T-helper 1 cell (primary cell): ENCODE results near the gene MS4A2.
"Not testable (repeated sequence)": the region's sequence is repeated elsewhere in the genome, so short reads cannot be mapped to it uniquely, and the experiment has no call there.

ENCODE experiments used
- DNase-seq, 5 donors: peaks; one replicate each; pipeline ENCODE4 v3.0.0-alpha.2; 2012 to 2020
- total RNA-seq, 4 donors: gene quantifications; one replicate each; lab custom pipeline; 2026; lab: John Stamatoyannopoulos, UW

MS4A2 gene
- 0 reads per million in 4 donors for total RNA-seq

DNA sequence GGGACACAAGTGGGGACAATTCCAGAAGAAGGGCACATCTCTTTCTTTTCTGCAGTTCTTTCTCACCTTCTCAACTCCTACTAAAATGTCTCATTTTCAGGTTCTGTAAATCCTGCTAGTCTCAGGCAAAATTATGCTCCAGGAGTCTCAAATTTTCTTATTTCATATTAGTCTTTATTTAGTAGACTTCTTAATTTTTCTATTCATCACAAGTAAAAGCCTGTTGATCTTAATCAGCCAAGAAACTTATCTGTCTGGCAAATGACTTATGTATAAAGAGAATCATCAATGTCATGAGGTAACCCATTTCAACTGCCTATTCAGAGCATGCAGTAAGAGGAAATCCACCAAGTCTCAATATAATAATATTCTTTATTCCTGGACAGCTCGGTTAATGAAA lies at the start of gene MS4A2:
Gene MS4A2, plus strand, starts transcription at position 301 of the 400 bp plus-strand sequence. CDS start 102 bp downstream, outside the sequence.
- no peak for DNase-seq

- no peak for DNase-seq
These were observed 48.4 kb upstream of the MS4A2 start, which contains the start of gene OOSP2 for GRCh38 chr11:60040109-60040508. TSS of gene OOSP2 (plus strand) at chr11:60040409. CDS start at chr11:60040460, 51 bp downstream.

DNA sequence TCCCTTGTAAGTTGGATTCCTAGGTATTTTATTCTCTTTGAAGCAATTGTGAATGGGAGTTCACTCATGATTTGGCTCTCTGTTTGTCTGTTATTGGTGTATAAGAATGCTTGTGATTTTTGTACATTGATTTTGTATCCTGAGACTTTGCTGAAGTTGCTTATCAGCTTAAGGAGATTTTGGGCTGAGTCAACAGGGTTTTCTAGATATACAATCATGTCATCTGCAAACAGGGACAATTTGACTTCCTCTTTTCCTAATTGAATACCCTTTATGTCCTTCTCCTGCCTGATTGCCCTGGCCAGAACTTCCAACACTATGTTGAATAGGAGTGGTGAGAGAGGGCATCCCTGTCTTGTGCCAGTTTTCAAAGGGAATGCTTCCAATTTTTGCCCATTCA lies 38.0 kb upstream of the MS4A2 start:
- DNase-seq: not testable (repeated sequence)

DNA sequence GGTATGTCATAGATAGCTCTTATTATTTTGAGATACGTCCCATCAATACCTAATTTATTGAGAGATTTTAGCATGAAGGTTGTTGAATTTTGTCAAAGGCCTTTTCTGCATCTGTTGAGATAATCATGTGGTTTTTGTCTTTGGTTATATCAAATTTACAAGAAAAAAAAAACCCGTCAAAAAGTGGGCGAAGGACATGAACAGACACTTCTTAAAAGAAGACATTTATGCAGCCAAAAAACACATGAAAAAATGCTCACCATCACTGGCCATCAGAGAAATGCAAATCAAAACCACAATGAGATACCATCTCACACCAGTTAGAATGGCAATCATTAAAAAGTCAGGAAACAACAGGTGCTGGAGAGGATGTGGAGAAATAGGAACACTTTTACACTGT lies 37.6 kb upstream of the MS4A2 start:
- not testable (repeated sequence) for DNase-seq

DNA sequence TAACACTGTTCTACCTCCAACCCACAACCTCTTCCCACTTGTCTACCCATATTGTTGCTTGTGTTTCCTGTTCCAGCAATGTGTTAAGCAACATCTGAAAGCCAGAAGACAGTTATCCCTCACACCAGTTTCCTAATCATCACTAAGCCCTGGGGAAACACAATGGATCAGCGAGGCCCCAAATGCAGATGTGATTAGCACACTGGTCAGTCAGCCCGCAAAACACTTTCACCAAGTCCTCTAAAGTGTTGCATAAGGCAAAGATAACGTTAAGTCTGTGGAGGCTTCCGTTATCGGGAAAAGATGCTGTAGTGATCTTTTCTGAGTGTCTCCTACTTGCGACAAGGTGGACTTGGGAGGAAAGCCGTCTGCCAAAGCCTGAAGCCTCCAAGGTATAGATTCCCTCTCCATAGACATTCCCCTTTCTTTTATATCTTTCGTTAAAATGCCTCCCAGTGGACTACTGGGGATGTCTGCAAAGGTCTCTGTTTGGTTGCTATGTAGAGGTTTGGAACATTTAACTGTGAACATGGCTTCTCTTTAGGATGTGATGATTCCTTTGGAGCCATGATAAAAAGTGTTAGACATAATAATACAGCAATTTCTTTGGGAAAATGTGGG lies 32.0 kb upstream of the MS4A2 start, which contains the start of gene MS4A3:
Gene MS4A3, plus strand, starts transcription at position 317 of the 621 bp plus-strand sequence. CDS start 4,496 bp downstream, outside the sequence.
- DNase-seq: no peak

- no peak for DNase-seq
These were observed 29.4 kb upstream of the MS4A2 start for GRCh38 chr11:60059052-60059451.

DNA sequence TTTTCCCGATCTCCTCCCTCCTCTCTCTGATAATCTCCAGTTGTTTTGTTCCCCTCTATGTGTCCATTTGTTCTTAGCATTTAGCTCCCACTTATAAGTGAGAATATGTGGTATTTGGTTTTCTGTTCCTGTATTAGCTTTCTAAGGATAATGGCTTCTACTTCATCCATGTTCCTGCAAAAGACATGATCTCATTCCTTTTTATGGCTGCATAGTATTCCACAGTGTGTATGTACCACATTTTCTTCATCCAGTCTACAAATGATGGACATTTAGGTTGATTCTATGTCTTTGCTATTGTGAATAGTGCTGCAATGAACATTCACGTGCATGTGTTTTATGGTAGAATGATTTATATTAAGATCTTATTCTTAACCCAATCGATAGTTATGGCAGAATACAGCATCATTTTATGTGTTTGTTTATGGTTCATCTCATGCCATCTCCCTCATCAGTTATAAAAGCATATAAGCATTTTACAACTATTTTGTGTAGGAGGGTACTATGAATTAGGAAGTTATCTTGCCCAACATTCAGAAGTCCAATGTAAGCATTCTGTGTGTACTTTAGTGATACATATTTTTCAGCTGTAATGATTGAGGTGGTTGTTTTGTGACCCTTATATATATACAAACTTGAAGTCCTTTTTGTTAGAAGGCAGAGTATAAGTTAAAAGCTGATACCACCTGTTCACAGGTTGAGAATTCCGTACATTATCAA lies 28.8 kb upstream of the MS4A2 start:
- DNase-seq: no peak

GRCh38 chr11:60064111-60064510 lies 24.4 kb upstream of the MS4A2 start:
- no peak for DNase-seq

DNA sequence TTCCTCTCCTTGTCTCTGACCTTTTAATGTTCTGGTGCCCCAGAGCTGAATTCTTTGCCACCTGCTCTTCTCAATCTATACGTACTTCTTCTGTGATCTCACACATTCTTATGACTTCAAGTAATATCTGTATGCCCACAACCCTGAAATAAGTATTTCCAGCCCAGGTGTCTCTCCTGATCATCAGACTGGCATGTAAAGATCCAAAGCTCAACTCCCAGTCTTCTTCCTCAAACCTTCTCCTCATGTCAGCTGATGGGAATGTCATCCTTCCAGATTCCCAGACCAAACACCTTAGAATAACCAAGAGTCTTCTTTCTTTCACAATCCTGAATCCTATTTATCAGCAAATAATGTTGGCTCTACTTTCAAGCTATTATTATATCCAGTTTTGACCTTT lies 22.7 kb upstream of the MS4A2 start:
- no peak for DNase-seq

- DNase-seq: no peak
These were observed 19.0 kb upstream of the MS4A2 start for GRCh38 chr11:60069450-60069849.

GRCh38 chr11:60071644-60072043 lies 16.8 kb upstream of the MS4A2 start:
- DNase-seq: not testable (repeated sequence)

GRCh38 chr11:60077216-60077817 lies 11.1 kb upstream of the MS4A2 start:
- DNase-seq: no peak

- DNase-seq: no peak
These were observed 10.5 kb upstream of the MS4A2 start for GRCh38 chr11:60077981-60078380.

GRCh38 chr11:60078745-60079144 lies 9.7 kb upstream of the MS4A2 start:
- DNase-seq: no peak

DNA sequence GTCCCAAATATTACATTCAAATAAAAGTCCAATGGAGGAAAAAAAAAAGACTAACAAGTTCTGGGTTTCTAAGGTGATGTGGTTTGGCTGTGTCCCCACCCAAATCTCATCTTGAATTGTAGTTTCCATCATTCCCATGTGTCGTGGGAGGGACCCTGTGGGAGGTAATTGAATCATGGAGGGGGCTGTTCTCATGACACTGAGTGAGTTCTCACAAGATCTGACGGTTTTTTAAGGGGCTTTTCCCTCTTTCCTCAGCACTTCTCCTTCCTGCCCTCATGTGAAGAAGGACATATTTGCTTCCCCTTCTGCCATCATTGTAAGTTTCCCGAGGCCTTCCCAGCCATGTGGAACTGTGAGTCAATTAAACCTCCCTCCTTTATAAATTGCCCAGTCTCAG lies 7.9 kb upstream of the MS4A2 start:
- DNase-seq: no peak

DNA sequence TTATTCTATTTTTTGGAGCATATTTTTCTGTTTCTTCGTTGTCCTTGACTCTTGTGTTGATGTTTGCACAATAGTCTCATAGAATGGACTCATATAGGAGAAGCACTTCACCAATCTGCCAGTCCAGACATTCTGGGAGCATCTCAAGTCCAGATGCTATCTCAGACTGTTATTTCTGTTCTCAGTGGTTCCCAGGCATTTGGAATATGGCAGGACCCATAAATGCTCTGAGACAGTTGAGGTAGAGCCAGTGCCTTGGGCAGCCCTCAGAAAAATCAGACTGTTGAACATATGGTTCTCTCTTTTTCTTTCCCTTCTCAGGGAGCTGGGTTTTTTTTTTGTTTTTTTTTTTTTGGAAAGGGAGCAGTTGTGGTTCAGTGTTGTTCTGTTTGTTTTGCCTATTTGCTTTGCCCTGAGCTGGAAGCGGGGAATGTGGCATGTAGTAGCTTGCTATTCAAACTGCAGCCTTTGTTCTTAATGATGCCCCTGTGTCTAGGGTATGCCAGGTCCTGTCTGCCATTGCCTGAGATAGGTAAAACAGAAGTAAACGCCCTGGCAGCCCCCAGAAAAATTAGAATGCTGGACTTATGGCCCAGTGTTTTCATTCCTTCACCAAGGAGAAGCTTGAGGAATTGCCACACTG lies 3.7 kb upstream of the MS4A2 start:
- no peak for DNase-seq

GRCh38 chr11:60085909-60086308 lies 2.6 kb upstream of the MS4A2 start:
- no peak for DNase-seq

DNA sequence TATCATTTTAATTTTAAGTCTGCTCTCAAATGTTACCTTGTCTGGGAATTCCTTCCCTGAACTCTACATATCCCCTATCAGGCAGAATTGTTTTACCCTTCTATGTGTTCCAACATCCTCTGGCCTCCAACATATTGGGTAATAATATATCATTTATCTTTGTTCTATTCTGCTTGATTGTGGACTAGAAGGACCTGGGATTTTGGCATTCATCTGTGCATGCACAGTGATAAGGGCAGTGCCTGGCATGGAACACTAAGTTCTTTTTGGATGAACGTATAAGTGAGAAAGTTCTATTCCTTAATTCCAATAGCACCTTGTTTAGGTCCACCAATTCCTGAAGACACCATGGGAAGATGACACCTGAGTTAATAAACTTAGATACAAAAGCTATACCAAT lies 1.2 kb upstream of the MS4A2 start:
- no peak for DNase-seq

DNA sequence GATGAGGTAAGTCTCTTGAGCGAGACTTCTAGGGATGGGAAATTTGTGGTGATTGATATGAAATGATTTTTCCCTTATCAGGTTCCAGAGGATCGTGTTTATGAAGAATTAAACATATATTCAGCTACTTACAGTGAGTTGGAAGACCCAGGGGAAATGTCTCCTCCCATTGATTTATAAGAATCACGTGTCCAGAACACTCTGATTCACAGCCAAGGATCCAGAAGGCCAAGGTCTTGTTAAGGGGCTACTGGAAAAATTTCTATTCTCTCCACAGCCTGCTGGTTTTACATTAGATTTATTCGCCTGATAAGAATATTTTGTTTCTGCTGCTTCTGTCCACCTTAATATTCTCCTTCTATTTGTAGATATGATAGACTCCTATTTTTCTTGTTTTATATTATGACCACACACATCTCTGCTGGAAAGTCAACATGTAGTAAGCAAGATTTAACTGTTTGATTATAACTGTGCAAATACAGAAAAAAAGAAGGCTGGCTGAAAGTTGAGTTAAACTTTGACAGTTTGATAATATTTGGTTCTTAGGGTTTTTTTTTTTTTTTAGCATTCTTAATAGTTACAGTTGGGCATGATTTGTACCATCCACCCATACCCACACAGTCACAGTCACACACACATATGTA lies 7.1 kb downstream of the MS4A2 start:
- no peak for DNase-seq

DNA sequence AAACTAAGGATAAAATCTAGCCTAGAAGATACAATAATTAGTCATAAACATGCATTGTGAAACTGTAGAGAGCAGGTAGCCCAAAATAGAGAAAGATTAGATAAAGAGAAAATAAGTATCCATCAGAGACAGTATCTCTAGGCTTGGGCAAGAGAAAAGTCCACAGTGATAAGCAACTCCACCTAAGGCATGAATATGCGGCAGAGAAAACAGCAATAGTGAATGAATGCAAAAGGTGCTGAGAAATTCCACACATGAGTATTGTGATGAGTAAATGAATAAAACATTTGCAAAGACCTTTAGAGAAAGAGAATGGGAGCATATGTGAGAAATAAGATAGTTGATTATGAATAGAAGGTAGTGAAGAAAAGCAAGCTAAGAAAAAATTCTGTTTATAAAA lies 8.7 kb downstream of the MS4A2 start:
- no peak for DNase-seq

DNA sequence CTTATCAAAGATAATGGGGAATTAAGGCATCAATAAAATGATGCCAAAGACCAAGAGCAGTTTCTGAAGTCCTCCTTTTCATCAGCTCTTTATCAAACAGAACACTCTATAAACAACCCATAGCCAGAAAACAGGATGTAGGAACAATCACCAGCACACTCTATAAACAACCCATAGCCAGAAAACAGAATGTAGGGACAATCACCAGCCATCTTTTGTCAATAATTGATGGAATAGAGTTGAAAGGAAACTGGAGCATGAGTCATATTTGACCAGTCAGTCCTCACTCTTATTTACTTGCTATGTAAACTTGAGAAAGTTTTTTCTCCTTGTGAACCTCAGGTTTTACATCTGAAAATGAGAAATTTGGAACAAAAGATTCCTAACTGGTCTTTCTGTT lies 10.0 kb downstream of the MS4A2 start:
- no peak for DNase-seq

DNA sequence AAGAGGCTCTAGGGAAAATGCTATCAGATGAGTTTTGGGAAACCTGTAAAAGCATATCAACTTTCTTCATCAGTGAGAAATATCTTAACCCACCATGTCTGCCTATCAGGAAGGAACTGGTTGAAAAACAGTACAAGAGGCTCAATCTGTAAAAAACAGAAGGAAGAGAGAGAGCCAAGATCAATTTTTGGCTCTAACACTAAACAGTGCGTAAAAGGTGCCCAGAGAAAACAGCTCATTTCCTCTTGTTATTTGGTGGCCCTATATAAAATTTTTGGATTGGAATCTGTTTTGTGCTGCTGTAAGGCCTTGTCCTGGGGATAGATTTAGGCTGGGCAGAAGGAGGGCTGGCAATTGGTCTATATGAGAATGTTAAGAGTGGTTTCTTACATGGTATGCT lies 12.1 kb downstream of the MS4A2 start:
- no peak for DNase-seq

DNA sequence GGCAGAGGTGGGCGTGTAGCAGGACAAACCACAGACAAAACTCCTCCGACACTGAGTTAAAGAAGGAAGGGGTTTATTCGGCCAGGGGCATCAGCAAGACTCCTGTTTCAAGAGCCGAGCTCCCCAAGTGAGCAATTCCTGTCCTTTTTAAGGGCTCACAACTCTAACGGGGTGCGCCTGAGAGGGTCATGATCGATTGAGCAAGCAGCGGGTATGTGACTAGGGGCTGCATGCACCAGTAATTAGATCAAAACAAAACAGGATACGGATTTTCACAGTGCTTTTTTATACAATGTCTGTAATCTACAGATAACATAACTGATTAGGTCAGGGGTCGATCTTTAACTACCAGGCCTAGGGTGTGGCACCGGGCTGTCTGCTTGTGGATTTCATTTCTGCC lies 12.9 kb downstream of the MS4A2 start:
- DNase-seq: not testable (repeated sequence)
